ENCODE measurements around the gene STXBP5. TPM values are rescaled to one million over a fixed set of nuclear protein-coding genes. Genes with fewer than 3 reads are reported as not detected.

Gene STXBP5
- total RNA-seq, 1 experiment from 2014 or later = 38.0 TPM

- DNase-seq (ENCODE audit: low read depth) = no peak
Observed at GRCh38 chr6:147434076-147434475, 229.9 kb downstream of the STXBP5 start.

GRCh38 chr6:147434516-147434915, 230.3 kb downstream of the STXBP5 start:
- DNase-seq (ENCODE audit: low read depth) = no peak

GRCh38 chr6:147437615-147438014, 233.4 kb downstream of the STXBP5 start:
- DNase-seq (ENCODE audit: low read depth) = no peak

GRCh38 chr6:147438758-147439528, 234.7 kb downstream of the STXBP5 start:
- DNase-seq (ENCODE audit: low read depth) = no peak
